Esophagus (tissue), 2 donors: ENCODE measurements around the gene ZNF74. TPM values are rescaled to one million over a fixed set of nuclear protein-coding genes. Genes with fewer than 3 reads are reported as not detected.

Experiments
- H3K27ac ChIP-seq, 2 donors: one replicate each; pipeline ENCODE4 v1.5.1; 2013; ENCODE audit warnings: low read depth in 2 of 2, mild to moderate bottlenecking in 2 of 2, inconsistent platforms in 1 of 2, low read length in 1 of 2, moderate library complexity in 1 of 2
- H3K27me3 ChIP-seq, 2 donors: one replicate each; pipeline ENCODE4 v1.6.1; 2013; ENCODE audit warnings: low read length in 2 of 2, control low read depth in 1 of 2, mild to moderate bottlenecking in 1 of 2; ENCODE audit not compliant: insufficient read depth in 2 of 2, control insufficient read depth in 1 of 2
- H3K36me3 ChIP-seq, 2 donors: one replicate each; pipeline ENCODE4 v1.6.1; 2013; ENCODE audit warnings: low read length in 1 of 2; ENCODE audit not compliant: control insufficient read depth in 2 of 2, insufficient read depth in 2 of 2
- H3K4me1 ChIP-seq, 2 donors: one replicate each; pipeline ENCODE4 v1.6.1; 2013; ENCODE audit warnings: low read length in 1 of 2; ENCODE audit not compliant: control insufficient read depth in 2 of 2, insufficient read depth in 2 of 2
- H3K4me3 ChIP-seq, 2 donors: one replicate each; pipeline ENCODE4 v1.5.1; 2013; ENCODE audit warnings: low read length in 2 of 2, mild to moderate bottlenecking in 2 of 2, low read depth in 1 of 2, moderate library complexity in 1 of 2
- H3K9me3 ChIP-seq, 2 donors: one replicate each; pipeline ENCODE4 v1.6.1; 2013; ENCODE audit warnings: mild to moderate bottlenecking in 2 of 2, low read depth in 1 of 2, low read length in 1 of 2, moderate library complexity in 1 of 2; ENCODE audit not compliant: control insufficient read depth in 2 of 2, insufficient read depth in 1 of 2
- WGBS, 2 donors: extraction: QIAGEN DNeasy Blood & Tissue Kit; methylation state at CpG; one replicate each; pipeline ENCODE4 v1.1.7; 2013; 5-methylcytosine and 5-hydroxymethylcytosine counted together
- polyA plus RNA-seq, 2 donors: library from polyadenylated mRNA; stranded (reverse); fragments of 200-250 nt; gene quantifications; one replicate each; pipeline ENCODE4 v1.2.3, GENCODE V29; 2013
- donor health status: healthy with polysubstance abuse.
- donor health status: Bipolar disorder and iron deficiency.

The ZNF74 gene
- polyA plus RNA-seq, 2 donors, result 3.8 to 4.0 TPM

DNA sequence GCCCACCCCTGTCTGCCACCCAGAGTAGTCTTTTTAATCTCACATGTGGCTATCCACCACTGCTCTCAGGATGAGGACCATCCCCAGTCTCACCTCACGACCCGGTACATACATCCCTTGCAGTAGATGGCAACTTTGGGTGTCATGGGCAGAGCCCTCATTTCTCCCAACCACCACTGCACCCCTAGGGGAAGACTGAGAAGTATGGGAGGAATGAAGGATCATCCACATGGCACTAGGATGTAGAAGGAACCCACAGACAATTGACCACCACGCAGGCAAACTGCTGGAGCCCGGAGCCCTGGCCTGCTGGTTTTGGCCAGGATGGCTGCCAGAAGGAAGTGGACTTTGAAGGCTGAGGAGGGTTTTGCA is 45.6 kb downstream of the ZNF74 start:
- Histone ChIP-seq H3K27ac (no peak overlapping the region), H3K36me3 (peaks cover 2 to 3% of the 10 kb centered on the region in 2 donors), H3K4me1 (peaks cover 8 to 9% of the 10 kb centered on the region in 2 donors), H3K4me3 (no peak overlapping the region), H3K27me3 (peaks cover 0 to 13% of the 10 kb centered on the region in 2 donors), H3K9me3 (no peaks in the 10 kb centered on the region)
- 90 to 93% methylated on average over 4 of the region's 4 CpGs for WGBS, 2 donors

DNA sequence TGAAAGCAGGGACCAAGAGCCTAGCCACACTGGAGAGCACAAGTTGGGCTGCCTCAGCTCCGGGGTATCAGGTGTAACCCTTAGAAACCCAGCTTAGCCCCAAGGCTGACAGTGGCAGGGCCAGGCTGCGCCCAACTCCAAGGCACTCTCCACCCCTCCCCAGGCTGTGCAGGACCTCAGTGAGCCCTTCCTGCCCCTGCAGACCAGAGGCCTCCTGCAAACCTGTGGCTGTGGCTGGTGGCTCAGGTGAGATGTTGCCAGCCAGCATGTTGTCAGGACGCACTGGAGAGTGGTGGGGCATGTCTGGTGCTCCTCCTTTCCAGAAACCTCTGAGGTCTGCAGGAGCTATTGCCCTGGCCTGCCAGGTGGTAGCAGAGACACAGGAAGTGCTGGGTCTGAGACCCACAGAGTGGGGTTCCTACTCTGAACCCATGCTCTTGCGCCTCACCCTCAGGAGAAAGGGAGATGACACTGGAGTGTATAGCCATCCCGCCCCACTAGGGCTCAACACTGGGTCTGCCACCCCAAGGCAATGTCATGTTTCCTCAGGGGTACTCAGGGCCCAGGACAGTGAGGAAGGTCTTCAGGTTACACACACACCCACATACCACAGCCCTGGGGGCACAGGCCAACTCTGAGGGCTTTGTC is 46.1 kb downstream of the ZNF74 start:
- H3K4me1 ChIP-seq, result peaks cover 8 to 9% of the 10 kb centered on the region in 2 donors
- H3K9me3 ChIP-seq, result no peaks in the 10 kb centered on the region
- WGBS, 2 donors, result 92 to 95% methylated on average over 5 of the region's 5 CpGs
- H3K27ac ChIP-seq, result no peak overlapping the region
- H3K27me3 ChIP-seq, result peaks cover 0 to 13% of the 10 kb centered on the region in 2 donors
- H3K36me3 ChIP-seq, result peaks cover 2 to 3% of the 10 kb centered on the region in 2 donors
- no peak overlapping the region for H3K4me3 ChIP-seq

GRCh38 chr22:20440637-20441591 is 47.0 kb downstream of the ZNF74 start:
- H3K4me3 ChIP-seq, result no peak overlapping the region
- H3K27ac ChIP-seq, result no peak overlapping the region
- peaks cover 0 to 13% of the 10 kb centered on the region in 2 donors for H3K27me3 ChIP-seq
- no peaks in the 10 kb centered on the region for H3K9me3 ChIP-seq
- WGBS, 2 donors, result 74 to 78% methylated on average over 13 of the region's 13 CpGs
- H3K36me3 ChIP-seq, result peaks cover 2 to 3% of the 10 kb centered on the region in 2 donors
- H3K4me1 ChIP-seq, result peaks cover 6 to 9% of the 10 kb centered on the region in 2 donors

DNA sequence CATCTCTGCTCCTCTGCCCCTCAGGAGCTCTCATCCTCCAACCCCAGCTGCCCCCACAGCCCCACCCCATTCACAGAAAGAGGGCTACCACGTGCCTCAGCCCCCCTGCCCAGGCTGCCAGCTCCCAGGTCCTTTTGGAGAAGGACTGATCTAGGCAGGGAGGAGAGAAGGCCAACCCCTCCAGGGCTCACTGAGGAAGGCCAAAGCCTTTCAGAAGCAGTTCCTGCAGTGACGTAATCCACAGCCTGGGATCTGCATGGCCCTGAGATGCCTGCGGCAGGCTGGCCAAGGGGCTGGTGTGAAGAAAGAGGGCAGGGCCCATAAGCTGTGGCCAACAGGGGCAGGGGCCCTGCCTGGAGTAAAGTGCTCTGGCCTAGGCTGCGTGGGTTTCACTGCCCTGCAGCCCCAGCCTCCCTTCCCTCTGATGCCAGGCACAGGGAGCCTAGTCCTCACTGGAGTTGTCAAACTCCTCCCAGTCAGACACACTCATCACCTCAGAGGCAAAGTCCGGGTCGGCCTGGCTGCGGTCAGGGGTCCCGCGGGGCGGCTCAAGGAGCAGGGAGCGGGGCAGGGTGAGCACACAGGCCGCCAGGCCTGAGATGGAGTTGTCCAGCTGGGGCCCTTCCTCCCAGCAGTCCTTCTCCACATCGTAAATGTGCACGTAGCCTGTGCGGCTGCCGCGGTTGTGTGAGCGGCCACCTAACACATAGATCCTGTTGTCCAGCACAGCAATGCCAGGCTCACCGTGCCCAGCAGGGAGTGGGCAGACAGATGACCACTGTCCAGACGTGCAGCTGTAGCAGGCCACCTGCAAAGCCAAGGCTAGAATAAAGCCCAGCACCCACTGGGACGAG is 47.9 kb downstream of the ZNF74 start:
- peaks cover 2 to 6% of the 10 kb centered on the region in 2 donors for H3K36me3 ChIP-seq
- WGBS, 2 donors, result 83 to 85% methylated on average over 21 of the region's 21 CpGs
- no peak overlapping the region for H3K27ac ChIP-seq
- no peak overlapping the region for H3K4me3 ChIP-seq
- H3K9me3 ChIP-seq, result no peaks in the 10 kb centered on the region
- H3K4me1 ChIP-seq, result peaks cover 3 to 7% of the 10 kb centered on the region in 2 donors
- peaks cover 0 to 13% of the 10 kb centered on the region in 2 donors for H3K27me3 ChIP-seq

- Histone ChIP-seq H3K9me3 (no peaks in the 10 kb centered on the region), H3K27ac (no peak overlapping the region), H3K4me3 (no peak overlapping the region), H3K27me3 (peaks cover 0 to 6% of the 10 kb centered on the region in 2 donors), H3K4me1 (peaks cover 0 to 2% of the 10 kb centered on the region in 2 donors), H3K36me3 (peaks cover 2 to 6% of the 10 kb centered on the region in 2 donors)
- WGBS, 2 donors, result 69 to 71% methylated on average over 7 of the region's 7 CpGs
Observed at GRCh38 chr22:20442485-20443284, 48.7 kb downstream of the ZNF74 start.

GRCh38 chr22:20444325-20444724 is 50.4 kb downstream of the ZNF74 start:
- Histone ChIP-seq H3K36me3 (peaks cover 2 to 6% of the 10 kb centered on the region in 2 donors), H3K4me1 (peaks cover 0 to 2% of the 10 kb centered on the region in 2 donors), H3K9me3 (no peaks in the 10 kb centered on the region), H3K27ac (no peak overlapping the region), H3K4me3 (no peak overlapping the region), H3K27me3 (no peaks in the 10 kb centered on the region)
- WGBS, 2 donors, result 97% methylated on average over 4 of the region's 4 CpGs

- H3K36me3 ChIP-seq, result peaks cover 2 to 6% of the 10 kb centered on the region in 2 donors
- WGBS, 2 donors, result 93 to 95% methylated on average over 21 of the region's 21 CpGs
Observed at GRCh38 chr22:20446383-20446970, 52.5 kb downstream of the ZNF74 start.

GRCh38 chr22:20448630-20449029 is 54.7 kb downstream of the ZNF74 start:
- Histone ChIP-seq H3K4me1 (no peaks in the 10 kb centered on the region), H3K9me3 (no peaks in the 10 kb centered on the region), H3K4me3 (no peak overlapping the region), H3K36me3 (peaks cover 2 to 3% of the 10 kb centered on the region in 2 donors), H3K27ac (no peak overlapping the region), H3K27me3 (no peaks in the 10 kb centered on the region)
- 88 to 89% methylated on average over 5 of the region's 5 CpGs for WGBS, 2 donors

More at GRCh38 chr22:20446383-20446970, 52.5 kb downstream of the ZNF74 start:
- no peaks in the 10 kb centered on the region for H3K9me3 ChIP-seq
- H3K27ac ChIP-seq, result no peak overlapping the region
- H3K27me3 ChIP-seq, result no peaks in the 10 kb centered on the region
- peaks cover 0 to 2% of the 10 kb centered on the region in 2 donors for H3K4me1 ChIP-seq
- no peak overlapping the region for H3K4me3 ChIP-seq
